ENCODE results near the gene ORC2.
"Not testable (repeated sequence)": the region's sequence is repeated elsewhere in the genome, so short reads cannot be mapped to it uniquely, and the experiment has no call there.

Gene ORC2

GRCh38 chr2:200963124-200963917 is at the start of gene ORC2:
ORC2 (minus strand) TSS chr2:200963660; CDS start chr2:200958123, 5,537 bp downstream.
- peak; percentile 92 for DNase-seq

GRCh38 chr2:201008296-201008829 is 44.9 kb upstream of the ORC2 start:
- no peak for DNase-seq

GRCh38 chr2:201007584-201007998 is 44.1 kb upstream of the ORC2 start:
- no peak for DNase-seq

GRCh38 chr2:201006704-201007103 is 43.2 kb upstream of the ORC2 start:
- DNase-seq: no peak

- DNase-seq: no peak
These were observed 40.9 kb upstream of the ORC2 start for GRCh38 chr2:201004370-201004769.

GRCh38 chr2:200993097-200993496 is 29.6 kb upstream of the ORC2 start:
- DNase-seq: no peak

GRCh38 chr2:200987137-200987536 is 23.7 kb upstream of the ORC2 start:
- no peak for DNase-seq

GRCh38 chr2:200985799-200986198 is 22.3 kb upstream of the ORC2 start:
- DNase-seq: no peak

GRCh38 chr2:200976710-200977109 is 13.2 kb upstream of the ORC2 start:
- DNase-seq: no peak

GRCh38 chr2:200975672-200976071 is 12.2 kb upstream of the ORC2 start:
- DNase-seq: no peak

- DNase-seq: not testable (repeated sequence)
These were observed 6.6 kb upstream of the ORC2 start for GRCh38 chr2:200970057-200970456.

- no peak for DNase-seq
These were observed 5.3 kb upstream of the ORC2 start for GRCh38 chr2:200968735-200969134.

GRCh38 chr2:200968162-200968561 is 4.7 kb upstream of the ORC2 start:
- DNase-seq: no peak

GRCh38 chr2:200966770-200967169 is 3.3 kb upstream of the ORC2 start:
- DNase-seq: no peak

- no peak for DNase-seq
These were observed 1.0 kb upstream of the ORC2 start for GRCh38 chr2:200964498-200964897.

- not testable (repeated sequence) for DNase-seq
These were observed 425 bp upstream of the ORC2 start for GRCh38 chr2:200963918-200964252.

- DNase-seq: no peak
These were observed 693 bp downstream of the ORC2 start for GRCh38 chr2:200962811-200963123.

- no peak for DNase-seq
These were observed 1.8 kb downstream of the ORC2 start for GRCh38 chr2:200961674-200962073.

GRCh38 chr2:200950378-200950777 is 13.1 kb downstream of the ORC2 start:
- no peak for DNase-seq

- DNase-seq: no peak
These were observed 18.1 kb downstream of the ORC2 start for GRCh38 chr2:200945395-200945729.

- peak; percentile 60 for DNase-seq
These were observed 18.7 kb downstream of the ORC2 start for GRCh38 chr2:200944467-200945394.

- DNase-seq: no peak
These were observed 19.8 kb downstream of the ORC2 start for GRCh38 chr2:200943527-200944105.

GRCh38 chr2:200939832-200940231 is 23.6 kb downstream of the ORC2 start:
- DNase-seq: no peak

Data from activated naive CD4-positive, alpha-beta T cell treated with anti-CD3 and anti-CD28 coated beads, Interleukin-2, amount 50 U/mL, for 16 hours (primary cell).